HG03095 (cell line): ENCODE measurements around the gene DNAJC2.
"Not testable (repeated sequence)": the region's sequence is repeated elsewhere in the genome, so short reads cannot be mapped to it uniquely, and the experiment has no call there.

Source experiments
- ATAC-seq: cut with Tn5 transposase; IDR thresholded peaks from one replicate; pipeline ENCODE4 v1.9.1; 2021; ENCODE audit warnings: moderate library complexity; ENCODE audit not compliant: unreplicated experiment

DNAJC2 gene

GRCh38 chr7:103343758-103344452 is 662 bp downstream of the DNAJC2 start:
- ATAC-seq = peak; percentile 8

- ATAC-seq = no peak
These were observed 1.2 kb downstream of the DNAJC2 start for GRCh38 chr7:103343332-103343731.

GRCh38 chr7:103341466-103341865 is 3.1 kb downstream of the DNAJC2 start:
- no peak for ATAC-seq

- ATAC-seq = no peak
These were observed 5.7 kb downstream of the DNAJC2 start for GRCh38 chr7:103338864-103339263.

GRCh38 chr7:103336761-103337160 is 7.8 kb downstream of the DNAJC2 start:
- ATAC-seq = no peak

- ATAC-seq = no peak
These were observed 18.8 kb downstream of the DNAJC2 start for GRCh38 chr7:103325744-103326143.

- no peak for ATAC-seq
These were observed 27.6 kb downstream of the DNAJC2 start for GRCh38 chr7:103317009-103317408.

- no peak for ATAC-seq
These were observed 28.1 kb downstream of the DNAJC2 start for GRCh38 chr7:103316380-103316941.

GRCh38 chr7:103314852-103315251 is 29.7 kb downstream of the DNAJC2 start:
- ATAC-seq = no peak

GRCh38 chr7:103307503-103308231 is 36.9 kb downstream of the DNAJC2 start:
- no peak for ATAC-seq

GRCh38 chr7:103301441-103301840 is 43.1 kb downstream of the DNAJC2 start:
- no peak for ATAC-seq

- ATAC-seq = no peak
These were observed 44.9 kb downstream of the DNAJC2 start for GRCh38 chr7:103299660-103300059.

- ATAC-seq = peak; percentile 18
These were observed 46.8 kb downstream of the DNAJC2 start for GRCh38 chr7:103297837-103298179.

- ATAC-seq = peak; percentile 95
These were observed 47.4 kb downstream of the DNAJC2 start, which contains the start of gene PMPCB for GRCh38 chr7:103296901-103297836. Gene PMPCB, plus strand, starts transcription at chr7:103297435. Its CDS starts 25 bp downstream, at chr7:103297460.

- ATAC-seq = no peak
These were observed 51.0 kb downstream of the DNAJC2 start for GRCh38 chr7:103293526-103293925.

- ATAC-seq = no peak
These were observed 52.4 kb downstream of the DNAJC2 start for GRCh38 chr7:103292122-103292521.

GRCh38 chr7:103282802-103283427 is 61.7 kb downstream of the DNAJC2 start:
- not testable (repeated sequence) for ATAC-seq

GRCh38 chr7:103280803-103281155 is 63.8 kb downstream of the DNAJC2 start:
- ATAC-seq = peak; percentile 15

- ATAC-seq = peak; percentile 91
These were observed 64.4 kb downstream of the DNAJC2 start for GRCh38 chr7:103279963-103280802.

GRCh38 chr7:103279636-103279962 is 65.0 kb downstream of the DNAJC2 start:
- ATAC-seq = peak; percentile 45
